Activated T-cell treated with anti-CD3 and anti-CD28 coated beads, Interleukin-2, amount 50 U/mL, for 72 hours (primary cell): ENCODE measurements around the gene EFCC1. TPM values are rescaled to one million over a fixed set of nuclear protein-coding genes. Genes with fewer than 3 reads are reported as not detected.
"Not testable (repeated sequence)": the region's sequence is repeated elsewhere in the genome, so short reads cannot be mapped to it uniquely, and the experiment has no call there.

Experiments
- ATAC-seq, 2 donors: fragments of 150-1000 bp; cut with Tn5 transposase; replicated peaks in 1 of 2; 2 replicates each; pipeline ENCODE4 v1.10.0; 2021; ENCODE audit warnings: moderate library complexity in 2 of 2, mild to moderate bottlenecking in 1 of 2
- DNase-seq, 2 donors: peaks; one replicate each; pipeline ENCODE4 v3.0.0; 2021 to 2022; ENCODE audit warnings: mixed read lengths in 1 of 2
- H3K27ac Mint-ChIP-seq: one replicate; pipeline ENCODE4 v1.8.0; 2022; ENCODE audit warnings: mild to moderate bottlenecking, moderate library complexity, mixed read lengths
- H3K27me3 Mint-ChIP-seq: one replicate; pipeline ENCODE4 v1.8.0; 2022; ENCODE audit warnings: low read depth, mixed read lengths
- H3K36me3 Mint-ChIP-seq, 2 donors: one replicate each; pipeline ENCODE4 v1.8.0; 2022; ENCODE audit warnings: mixed read lengths in 2 of 2, mild to moderate bottlenecking in 1 of 2; ENCODE audit not compliant: insufficient read depth in 2 of 2
- H3K4me1 Mint-ChIP-seq: one replicate; pipeline ENCODE4 v1.8.0; 2022; ENCODE audit warnings: low read depth, mixed read lengths
- H3K4me3 Mint-ChIP-seq, 2 donors: one replicate each; pipeline ENCODE4 v1.8.0; 2022; ENCODE audit warnings: mild to moderate bottlenecking in 2 of 2, mixed read lengths in 2 of 2, moderate library complexity in 2 of 2
- H3K9me3 Mint-ChIP-seq, 2 donors: one replicate each; pipeline ENCODE4 v1.8.0; 2022; ENCODE audit warnings: mixed read lengths in 2 of 2
- total RNA-seq, 2 donors: library from RNA; stranded (reverse); gene quantifications; one replicate each; pipeline ENCODE4 v1.2.3, GENCODE V29; 2022

Gene EFCC1
- total RNA-seq, 2 donors from 2014 or later = 0.26 to 0.42 TPM

- no peaks in the 10 kb centered on the region for H3K27me3 Mint-ChIP-seq
- H3K9me3 Mint-ChIP-seq = no peaks in the 10 kb centered on the region
- H3K36me3 Mint-ChIP-seq = no peaks in the 10 kb centered on the region
- H3K4me1 Mint-ChIP-seq = peaks cover 8% of the 10 kb centered on the region
- no peak overlapping the region for H3K27ac Mint-ChIP-seq
- no peak overlapping the region for H3K4me3 Mint-ChIP-seq
- DNase-seq = no peak
- no peak for ATAC-seq
These were observed 61.1 kb downstream of the EFCC1 start for GRCh38 chr3:129061888-129062834.

- H3K4me1 Mint-ChIP-seq = peaks cover 12% of the 10 kb centered on the region
- H3K27me3 Mint-ChIP-seq = no peaks in the 10 kb centered on the region
- H3K27ac Mint-ChIP-seq = no peak overlapping the region
- no peak overlapping the region for H3K4me3 Mint-ChIP-seq
- no peaks in the 10 kb centered on the region for H3K9me3 Mint-ChIP-seq
- DNase-seq = no peak
- H3K36me3 Mint-ChIP-seq = no peaks in the 10 kb centered on the region
- ATAC-seq = no peak
These were observed 62.1 kb downstream of the EFCC1 start for GRCh38 chr3:129063091-129063640.

DNA sequence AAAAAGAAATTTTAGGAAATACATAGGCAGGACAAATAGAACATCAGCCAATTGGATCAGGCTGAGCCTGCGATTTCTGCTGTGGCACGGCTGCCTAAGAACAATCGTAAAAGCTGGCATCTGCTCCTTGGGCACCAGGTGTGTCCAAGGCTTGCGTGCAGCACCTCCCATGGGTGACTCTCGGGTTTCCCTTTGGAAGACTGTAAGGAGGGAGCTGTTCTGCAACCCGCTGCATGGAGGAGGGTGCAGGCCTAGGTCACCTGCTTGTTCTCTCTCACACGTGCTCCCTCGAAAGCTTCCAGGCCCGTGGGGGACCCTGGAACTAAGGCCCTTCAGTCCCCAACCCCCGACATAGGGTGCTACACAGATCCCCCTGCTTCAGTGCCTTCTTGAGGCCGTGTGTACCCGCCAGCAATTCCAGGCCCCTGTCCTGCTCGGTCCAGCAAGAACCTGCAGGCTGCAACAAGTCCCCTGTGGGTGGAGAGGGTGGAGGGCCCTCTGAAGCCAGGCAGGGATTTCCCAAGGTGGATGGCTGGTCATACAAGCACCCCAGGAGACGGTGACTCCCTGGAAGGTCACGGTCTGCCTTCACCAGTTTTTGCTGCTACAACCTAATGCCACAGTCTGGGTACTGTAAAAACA, 62.9 kb downstream of the EFCC1 start:
- H3K27ac Mint-ChIP-seq = no peak overlapping the region
- H3K4me3 Mint-ChIP-seq = no peak overlapping the region
- H3K36me3 Mint-ChIP-seq = no peaks in the 10 kb centered on the region
- no peak for DNase-seq
- H3K27me3 Mint-ChIP-seq = no peaks in the 10 kb centered on the region
- peaks cover 7% of the 10 kb centered on the region for H3K4me1 Mint-ChIP-seq
- no peaks in the 10 kb centered on the region for H3K9me3 Mint-ChIP-seq
- no peak for ATAC-seq

DNA sequence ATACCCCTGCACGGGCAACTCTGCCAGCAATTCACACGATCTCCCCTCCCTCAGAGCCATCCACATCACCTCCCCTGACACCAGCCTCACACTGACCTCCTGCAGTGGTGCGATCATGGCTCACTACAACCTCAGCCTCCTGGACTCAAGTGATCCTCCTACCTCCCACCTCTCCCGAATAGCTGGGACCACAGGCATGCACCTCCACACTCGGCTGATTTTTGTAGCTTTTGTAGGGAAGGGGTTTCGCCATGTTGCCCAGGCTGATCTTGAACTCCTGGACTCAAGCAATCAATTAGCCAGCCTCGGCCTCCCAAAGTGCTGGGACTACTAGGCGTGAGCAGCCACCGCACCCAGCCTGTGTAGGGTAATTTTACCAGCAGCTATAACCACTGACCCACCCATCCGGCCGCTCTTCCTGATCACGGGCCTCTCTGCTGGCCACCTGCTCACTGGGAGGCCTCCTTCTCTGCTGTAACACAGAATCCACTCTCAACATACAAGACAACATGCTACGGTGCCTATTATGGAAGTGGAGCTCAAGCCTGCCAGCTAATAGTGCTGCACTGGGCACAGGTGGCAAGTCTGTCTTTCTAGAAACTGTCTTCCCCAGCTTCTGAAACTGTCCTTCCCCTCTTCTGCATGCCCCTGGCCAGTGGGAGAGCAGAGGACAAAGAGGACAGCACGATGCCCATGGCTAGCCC, 64.1 kb downstream of the EFCC1 start:
- Mint-ChIP-seq H3K9me3 (no peaks in the 10 kb centered on the region), H3K4me3 (no peak overlapping the region), H3K36me3 (peaks cover 0 to 3% of the 10 kb centered on the region in 2 donors), H3K27me3 (no peaks in the 10 kb centered on the region), H3K4me1 (peaks cover 17% of the 10 kb centered on the region), H3K27ac (no peak overlapping the region)
- DNase-seq (no peak), ATAC-seq (no peak)

DNA sequence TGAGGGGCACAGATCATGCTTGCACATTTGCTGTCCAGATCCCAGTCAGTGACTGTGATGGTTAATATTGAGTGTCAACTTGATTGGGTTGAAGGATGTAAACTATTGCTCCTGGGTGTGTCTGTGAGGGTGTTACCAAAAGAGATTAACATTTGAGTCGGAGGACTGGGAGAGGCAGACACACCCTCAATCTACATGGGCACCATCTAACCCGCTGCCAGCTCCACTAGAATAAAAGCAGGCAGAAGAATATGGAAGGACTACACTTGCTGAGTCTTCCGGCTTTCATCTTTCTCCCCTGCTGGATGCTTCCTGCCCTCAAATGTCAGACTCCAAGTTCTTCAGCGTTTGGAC, 64.6 kb downstream of the EFCC1 start:
- H3K4me1 Mint-ChIP-seq = peaks cover 17% of the 10 kb centered on the region
- no peak overlapping the region for H3K27ac Mint-ChIP-seq
- DNase-seq = no peak

DNA sequence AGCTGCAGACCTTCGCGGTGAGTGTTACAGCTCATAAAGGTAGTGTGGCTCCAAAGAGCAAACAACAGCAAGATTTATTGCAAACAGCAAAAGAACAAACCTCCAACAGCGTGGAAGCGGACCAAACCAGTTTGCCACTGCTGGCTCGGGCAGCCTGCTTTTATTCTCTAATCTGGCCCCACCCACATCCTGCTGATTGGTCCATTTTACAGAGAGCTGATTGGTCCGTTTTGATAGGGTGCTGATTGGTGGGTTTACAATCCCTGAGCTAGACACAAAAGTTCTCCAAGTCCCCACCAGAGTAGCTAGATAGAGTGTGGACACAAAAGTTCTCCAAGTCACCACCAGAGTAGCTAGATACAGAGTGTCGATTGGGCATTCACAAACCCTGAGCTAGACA, 66.6 kb downstream of the EFCC1 start:
- peak; percentile 33 to 42 for DNase-seq
- H3K4me1 Mint-ChIP-seq = peaks cover 17% of the 10 kb centered on the region
- not testable (repeated sequence) for H3K36me3 Mint-ChIP-seq, H3K27me3 Mint-ChIP-seq, H3K27ac Mint-ChIP-seq, H3K9me3 Mint-ChIP-seq
- ATAC-seq = peak in 1 of 2 donors; percentile 23
- peak overlapping the region; percentile 59 to 66 for H3K4me3 Mint-ChIP-seq

More for the DNA sequence above, 64.6 kb downstream of the EFCC1 start:
- Mint-ChIP-seq H3K9me3 (no peaks in the 10 kb centered on the region), H3K36me3 (peaks cover 0 to 3% of the 10 kb centered on the region in 2 donors), H3K27me3 (no peaks in the 10 kb centered on the region), H3K4me3 (no peak overlapping the region)
- ATAC-seq = no peak

DNA sequence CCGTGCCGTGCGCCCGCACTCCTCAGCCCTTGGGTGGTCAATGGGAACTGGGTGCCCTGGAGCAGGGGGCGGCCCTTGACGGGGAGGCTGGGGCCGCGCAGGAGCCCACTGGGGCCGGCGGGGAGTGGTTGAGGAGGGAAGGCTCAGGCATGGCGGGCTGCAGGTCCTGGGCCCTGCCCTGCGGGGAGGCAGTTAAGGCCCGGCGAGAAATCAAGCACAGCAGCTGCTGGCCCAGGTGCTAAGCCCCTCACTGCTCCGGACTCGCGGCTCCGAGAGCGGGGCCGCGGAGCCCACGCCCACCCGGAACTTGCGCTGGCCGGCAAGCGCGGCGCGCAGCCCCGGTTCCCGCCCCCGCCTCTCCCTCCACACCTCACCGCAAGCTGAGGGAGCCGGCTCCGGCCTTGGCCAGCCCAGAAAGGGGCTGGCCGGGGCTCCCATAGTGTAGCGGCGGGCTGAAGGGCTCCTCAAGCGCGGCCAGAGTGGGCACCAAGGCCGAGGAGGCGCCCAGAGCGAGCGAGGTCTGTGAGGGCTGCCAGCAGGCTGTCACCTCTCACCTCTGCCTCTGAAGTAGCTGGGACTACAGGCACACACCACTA, 67.3 kb downstream of the EFCC1 start:
- Mint-ChIP-seq H3K4me3 (peak overlapping the region; percentile 66 to 74), H3K27me3 (no peaks in the 10 kb centered on the region), H3K4me1 (peaks cover 17% of the 10 kb centered on the region), H3K9me3 (no peaks in the 10 kb centered on the region), H3K36me3 (peaks cover 0 to 3% of the 10 kb centered on the region in 2 donors), H3K27ac (no peak overlapping the region)
- DNase-seq (peak; percentile 32 to 45), ATAC-seq (peak; percentile 66 to 70)

GRCh38 chr3:129069313-129070085, 68.4 kb downstream of the EFCC1 start:
- H3K4me3 Mint-ChIP-seq, ATAC-seq: not testable (repeated sequence)

DNA sequence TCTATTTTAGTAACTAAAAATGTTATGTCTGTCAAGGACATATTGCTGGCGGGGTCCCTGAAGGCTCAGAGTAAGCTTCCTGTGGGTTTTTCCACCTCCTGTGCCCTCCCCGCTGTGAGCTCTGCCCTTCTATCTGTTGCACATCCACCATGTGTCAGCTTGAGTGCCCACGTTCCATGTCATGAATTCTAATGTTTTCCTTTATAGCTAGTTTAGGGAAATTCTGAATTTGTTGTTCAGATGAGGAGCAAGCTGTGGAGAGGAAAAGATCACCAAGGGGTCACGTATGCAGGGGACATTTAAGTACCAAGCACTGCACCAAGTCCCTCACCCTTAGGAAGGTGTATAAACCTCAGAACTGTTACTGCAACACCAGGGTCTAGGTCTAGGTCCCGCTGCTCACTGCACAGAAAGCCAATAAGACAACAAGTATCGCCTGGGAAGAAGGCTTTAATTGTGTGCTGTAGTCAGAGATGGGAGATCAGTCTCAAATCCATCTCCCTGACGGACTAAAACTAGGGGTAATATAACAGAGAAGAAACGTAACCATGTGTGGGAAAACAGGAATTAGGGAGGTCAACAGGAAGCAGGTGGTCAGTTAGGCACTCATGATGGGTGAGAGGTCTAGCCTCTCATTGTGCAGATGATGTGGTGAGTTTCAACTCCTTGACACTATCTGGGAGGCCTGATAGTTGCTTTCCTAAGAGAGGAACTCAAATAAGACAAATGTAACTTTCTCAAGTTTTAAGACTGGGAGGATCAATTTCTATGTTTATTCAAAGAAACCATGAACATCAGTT, 69.2 kb downstream of the EFCC1 start:
- no peak for DNase-seq
- Mint-ChIP-seq H3K9me3 (no peaks in the 10 kb centered on the region), H3K27ac (no peak overlapping the region), H3K36me3 (peaks cover 0 to 3% of the 10 kb centered on the region in 2 donors), H3K27me3 (no peaks in the 10 kb centered on the region), H3K4me1 (peaks cover 17% of the 10 kb centered on the region), H3K4me3 (no peak overlapping the region)
- no peak for ATAC-seq

More at GRCh38 chr3:129069313-129070085, 68.4 kb downstream of the EFCC1 start:
- peaks cover 17% of the 10 kb centered on the region for H3K4me1 Mint-ChIP-seq
- not testable (repeated sequence) for H3K9me3 Mint-ChIP-seq, DNase-seq, H3K27me3 Mint-ChIP-seq, H3K27ac Mint-ChIP-seq, H3K36me3 Mint-ChIP-seq

GRCh38 chr3:129077222-129077621, 76.1 kb downstream of the EFCC1 start:
- H3K27ac Mint-ChIP-seq = no peak overlapping the region
- no peaks in the 10 kb centered on the region for H3K27me3 Mint-ChIP-seq

DNA sequence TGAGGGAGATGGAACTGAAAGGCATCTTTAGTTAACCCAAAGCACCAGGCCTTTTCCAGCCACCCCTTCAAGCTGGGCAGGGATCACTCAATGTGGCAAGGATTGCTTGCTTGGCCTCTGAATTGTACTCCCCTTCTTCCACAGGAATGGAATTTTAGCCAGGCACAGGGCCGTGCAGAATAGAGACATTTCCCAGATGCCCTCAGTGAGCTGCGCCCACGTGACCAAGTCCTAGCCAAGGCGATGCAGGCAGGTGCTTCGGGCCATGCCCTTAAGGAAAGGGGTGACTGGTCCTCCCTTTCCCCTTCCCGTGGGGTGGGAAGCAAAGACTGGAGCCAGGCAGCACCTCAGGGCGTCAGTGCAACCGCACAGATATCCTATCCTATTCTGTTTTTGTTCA, 77.4 kb downstream of the EFCC1 start:
- ATAC-seq = no peak
- H3K9me3 Mint-ChIP-seq = no peaks in the 10 kb centered on the region
- H3K36me3 Mint-ChIP-seq = no peaks in the 10 kb centered on the region
- no peak overlapping the region for H3K27ac Mint-ChIP-seq
- no peaks in the 10 kb centered on the region for H3K27me3 Mint-ChIP-seq
- no peak for DNase-seq
- no peaks in the 10 kb centered on the region for H3K4me1 Mint-ChIP-seq
- H3K4me3 Mint-ChIP-seq = no peak overlapping the region

More at GRCh38 chr3:129077222-129077621, 76.1 kb downstream of the EFCC1 start:
- DNase-seq = no peak
- H3K36me3 Mint-ChIP-seq = no peaks in the 10 kb centered on the region
- H3K9me3 Mint-ChIP-seq = no peaks in the 10 kb centered on the region
- no peak overlapping the region for H3K4me3 Mint-ChIP-seq
- H3K4me1 Mint-ChIP-seq = no peaks in the 10 kb centered on the region
- no peak for ATAC-seq
